T1000 (cell line): ENCODE results near the gene VWA5B2.

ENCODE experiments used
- DNase-seq: peaks from one replicate; lab custom pipeline; 2025; ENCODE audit warnings: mixed read lengths; lab: John Stamatoyannopoulos, UW

VWA5B2 gene

GRCh38 chr3:184227481-184227935 lies 1.9 kb upstream of the VWA5B2 start:
- DNase-seq = no peak

- no peak for DNase-seq
These were observed 828 bp upstream of the VWA5B2 start for GRCh38 chr3:184228376-184229137.

GRCh38 chr3:184230081-184230602 lies 757 bp downstream of the VWA5B2 start:
- DNase-seq = no peak

GRCh38 chr3:184230603-184231528 lies 1.5 kb downstream of the VWA5B2 start:
- DNase-seq = no peak

- no peak for DNase-seq
These were observed 2.3 kb downstream of the VWA5B2 start for GRCh38 chr3:184231671-184232070.

- DNase-seq = no peak
These were observed 3.9 kb downstream of the VWA5B2 start for GRCh38 chr3:184233127-184233843.

GRCh38 chr3:184234224-184234623 lies 4.8 kb downstream of the VWA5B2 start:
- DNase-seq = peak; percentile 62

GRCh38 chr3:184234671-184235380 lies 5.4 kb downstream of the VWA5B2 start:
- no peak for DNase-seq

- no peak for DNase-seq
These were observed 6.1 kb downstream of the VWA5B2 start for GRCh38 chr3:184235381-184236032.

GRCh38 chr3:184236033-184236410 lies 6.6 kb downstream of the VWA5B2 start:
- no peak for DNase-seq

- DNase-seq = no peak
These were observed 7.3 kb downstream of the VWA5B2 start for GRCh38 chr3:184236636-184237035.

GRCh38 chr3:184237211-184237610 lies 7.8 kb downstream of the VWA5B2 start:
- no peak for DNase-seq

GRCh38 chr3:184237807-184238206 lies 8.4 kb downstream of the VWA5B2 start:
- no peak for DNase-seq

- DNase-seq = no peak
These were observed 8.9 kb downstream of the VWA5B2 start for GRCh38 chr3:184238246-184238818.

- DNase-seq = no peak
These were observed 9.8 kb downstream of the VWA5B2 start for GRCh38 chr3:184239221-184239620.

- no peak for DNase-seq
These were observed 10.3 kb downstream of the VWA5B2 start for GRCh38 chr3:184239708-184240107.

- no peak for DNase-seq
These were observed 11.2 kb downstream of the VWA5B2 start for GRCh38 chr3:184240384-184241140.

- DNase-seq = no peak
These were observed 11.7 kb downstream of the VWA5B2 start for GRCh38 chr3:184241141-184241446.

- no peak for DNase-seq
These were observed 12.3 kb downstream of the VWA5B2 start for GRCh38 chr3:184241447-184242296.
